Erythroblast (primary cell): ENCODE measurements around the gene MYL7.

ENCODE experiments used
- GATA1 ChIP-seq: IDR thresholded peaks from 2 replicates; pipeline ENCODE4 v1.6.1; 2011; ENCODE audit warnings: low read depth, mild to moderate bottlenecking, control low read depth, low read length, moderate library complexity
- POLR2A ChIP-seq: IDR thresholded peaks from 2 replicates; pipeline ENCODE4 v1.6.1; 2011; ENCODE audit warnings: mild to moderate bottlenecking, low read length

DNA sequence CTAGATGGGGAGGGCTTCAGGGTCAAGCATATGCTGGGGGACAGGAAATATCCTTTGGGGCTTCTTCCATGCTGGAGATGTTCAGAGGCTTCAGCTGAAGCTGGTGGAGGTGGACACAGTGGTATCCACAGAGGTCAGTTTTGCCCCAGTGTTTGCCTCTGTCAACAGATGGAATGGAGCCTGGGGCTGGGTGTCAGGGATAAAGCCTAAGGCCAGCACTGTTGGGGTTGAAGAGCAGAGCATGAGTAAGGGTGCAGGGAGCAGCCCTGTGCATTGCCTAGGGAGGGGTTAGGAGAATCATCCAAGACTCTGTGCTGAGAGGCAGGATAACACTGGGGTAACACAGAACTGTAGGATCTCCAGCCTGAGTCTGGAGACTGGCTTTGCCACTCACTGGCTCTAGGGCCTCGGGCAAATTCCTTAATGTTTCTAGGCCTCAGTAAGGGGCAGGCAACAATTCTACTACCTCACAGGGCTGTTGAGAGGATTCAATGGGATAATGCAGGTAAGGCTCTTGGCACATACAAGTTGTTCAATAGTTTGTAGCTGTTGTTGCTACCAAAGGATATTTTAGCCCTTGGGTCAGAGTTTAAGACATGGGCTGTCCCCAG is 21.8 kb upstream of the MYL7 start:
- TF ChIP-seq POLR2A (no peak), GATA1 (no peak)
